GM19025 (cell line): ENCODE measurements around the gene ROM1.
"Not testable (repeated sequence)": the region's sequence is repeated elsewhere in the genome, so short reads cannot be mapped to it uniquely, and the experiment has no call there.

Source experiments
- ATAC-seq: cut with Tn5 transposase; IDR thresholded peaks from one replicate; pipeline ENCODE4 v1.9.1; 2021; ENCODE audit warnings: mild to moderate bottlenecking, low read depth, moderate library complexity; ENCODE audit not compliant: unreplicated experiment

ROM1 gene

GRCh38 chr11:62612366-62613290 is at the start of gene ROM1, which contains the start of gene EML3:
Gene ROM1, plus strand, starts transcription at chr11:62613257. Its CDS starts 25 bp downstream, at chr11:62613282.
Gene EML3, minus strand, starts transcription at chr11:62612775. Its CDS starts 318 bp downstream, at chr11:62612457.
- peak; percentile 69 for ATAC-seq

- no peak for ATAC-seq
Observed at GRCh38 chr11:62565100-62565802, 47.8 kb upstream of the ROM1 start.

- ATAC-seq, result no peak
Observed at GRCh38 chr11:62566247-62566646, 46.8 kb upstream of the ROM1 start.

- no peak for ATAC-seq
Observed at GRCh38 chr11:62567018-62567633, 45.9 kb upstream of the ROM1 start.

GRCh38 chr11:62569611-62570010 is 43.4 kb upstream of the ROM1 start:
- no peak for ATAC-seq

- not testable (repeated sequence) for ATAC-seq
Observed at GRCh38 chr11:62570903-62571302, 42.2 kb upstream of the ROM1 start.

GRCh38 chr11:62571493-62571892 is 41.6 kb upstream of the ROM1 start:
- not testable (repeated sequence) for ATAC-seq

GRCh38 chr11:62572431-62572830 is 40.6 kb upstream of the ROM1 start:
- ATAC-seq, result no peak

- no peak for ATAC-seq
Observed at GRCh38 chr11:62573006-62573591, 40.0 kb upstream of the ROM1 start.

- peak; percentile 88 for ATAC-seq
Observed at GRCh38 chr11:62573592-62574362, 39.3 kb upstream of the ROM1 start, which contains the start of gene EEF1G. Gene EEF1G, minus strand, starts transcription at chr11:62573891. Its CDS starts 49 bp downstream, at chr11:62573842.

- peak; percentile 6 for ATAC-seq
Observed at GRCh38 chr11:62574363-62575071, 38.5 kb upstream of the ROM1 start.

GRCh38 chr11:62575156-62575555 is 37.9 kb upstream of the ROM1 start:
- ATAC-seq, result no peak

- ATAC-seq, result no peak
Observed at GRCh38 chr11:62575837-62576236, 37.2 kb upstream of the ROM1 start.

- no peak for ATAC-seq
Observed at GRCh38 chr11:62577046-62577714, 35.9 kb upstream of the ROM1 start.

- ATAC-seq, result no peak
Observed at GRCh38 chr11:62578541-62578940, 34.5 kb upstream of the ROM1 start.

GRCh38 chr11:62579252-62579651 is 33.8 kb upstream of the ROM1 start:
- no peak for ATAC-seq

GRCh38 chr11:62580959-62581715 is 31.9 kb upstream of the ROM1 start:
- no peak for ATAC-seq

GRCh38 chr11:62581735-62582134 is 31.3 kb upstream of the ROM1 start:
- ATAC-seq, result not testable (repeated sequence)
